ENCODE measurements around the gene SH3D19.

Gene SH3D19

DNA sequence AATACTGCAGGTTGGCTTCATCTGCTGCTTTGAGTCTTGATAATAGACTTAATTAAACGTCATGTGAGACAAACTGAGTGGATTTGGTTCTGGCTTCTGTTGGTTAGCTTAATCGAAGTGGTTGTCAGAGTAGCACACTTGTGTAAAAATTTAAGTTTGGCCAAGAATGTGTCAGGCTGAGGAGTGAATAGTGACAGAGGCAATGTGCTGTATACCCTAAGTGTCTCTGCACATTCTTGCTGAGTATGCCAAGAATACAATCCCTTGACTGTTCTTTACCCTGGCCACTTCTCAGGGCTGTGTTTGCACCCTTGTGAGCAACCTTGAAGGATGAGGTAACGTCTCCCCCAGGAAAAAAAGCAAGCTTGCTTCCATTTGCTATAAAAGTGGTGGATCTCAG, 211.1 kb downstream of the SH3D19 start:
- Histone ChIP-seq H3K4me3 (ENCODE audit: low read depth in 1 of 5, low read length in 5 of 5) (no peak overlapping the region), H3K9me3 (ENCODE audit: control insufficient read depth in 5 of 5, low read length in 5 of 5) (no peaks in the 10 kb centered on the region), H3K9ac (ENCODE audit: low read length in 5 of 5) (no peak overlapping the region), H3K27ac (ENCODE audit: low read depth, low read length) (peak overlapping the region; percentile 21), H3K27me3 (ENCODE audit: control insufficient read depth in 5 of 5, insufficient read depth in 4 of 5, low read length in 5 of 5) (no peaks in the 10 kb centered on the region), H3K4me1 (ENCODE audit: control insufficient read depth in 5 of 5, insufficient read depth in 5 of 5, low read length in 5 of 5) (no peaks in the 10 kb centered on the region), H3K36me3 (ENCODE audit: control insufficient read depth in 5 of 5, insufficient read depth in 5 of 5, low read length in 5 of 5) (peaks cover 4 to 36% (median 30%) of the 10 kb centered on the region in 5 donors)

GRCh38 chr4:151110236-151110635, 215.2 kb downstream of the SH3D19 start:
- Histone ChIP-seq H3K27me3 (ENCODE audit: control insufficient read depth in 5 of 5, insufficient read depth in 4 of 5, low read length in 5 of 5) (no peaks in the 10 kb centered on the region), H3K4me3 (ENCODE audit: low read depth in 1 of 5, low read length in 5 of 5) (no peak overlapping the region), H3K27ac (ENCODE audit: low read depth, low read length) (no peak overlapping the region), H3K9ac (ENCODE audit: low read length in 5 of 5) (no peak overlapping the region), H3K36me3 (ENCODE audit: control insufficient read depth in 5 of 5, insufficient read depth in 5 of 5, low read length in 5 of 5) (peaks cover 4 to 58% (median 46%) of the 10 kb centered on the region in 5 donors), H3K4me1 (ENCODE audit: control insufficient read depth in 5 of 5, insufficient read depth in 5 of 5, low read length in 5 of 5) (no peaks in the 10 kb centered on the region), H3K9me3 (ENCODE audit: control insufficient read depth in 5 of 5, low read length in 5 of 5) (no peaks in the 10 kb centered on the region)

- H3K9me3 ChIP-seq (ENCODE audit: control insufficient read depth in 5 of 5, low read length in 5 of 5), result no peaks in the 10 kb centered on the region
- H3K36me3 ChIP-seq (ENCODE audit: control insufficient read depth in 5 of 5, insufficient read depth in 5 of 5, low read length in 5 of 5), result peaks cover 27 to 62% (median 53%) of the 10 kb centered on the region in 5 donors
- H3K27me3 ChIP-seq (ENCODE audit: control insufficient read depth in 5 of 5, insufficient read depth in 4 of 5, low read length in 5 of 5), result no peaks in the 10 kb centered on the region
- no peak overlapping the region for H3K27ac ChIP-seq (ENCODE audit: low read depth, low read length)
- H3K4me1 ChIP-seq (ENCODE audit: control insufficient read depth in 5 of 5, insufficient read depth in 5 of 5, low read length in 5 of 5), result peaks cover 0 to 6% (median 3%) of the 10 kb centered on the region in 5 donors
- no peak overlapping the region for H3K4me3 ChIP-seq (ENCODE audit: low read depth in 1 of 5, low read length in 5 of 5)
- H3K9ac ChIP-seq (ENCODE audit: low read length in 5 of 5), result no peak overlapping the region
These were observed 218.3 kb downstream of the SH3D19 start for GRCh38 chr4:151107063-151107462.

DNA sequence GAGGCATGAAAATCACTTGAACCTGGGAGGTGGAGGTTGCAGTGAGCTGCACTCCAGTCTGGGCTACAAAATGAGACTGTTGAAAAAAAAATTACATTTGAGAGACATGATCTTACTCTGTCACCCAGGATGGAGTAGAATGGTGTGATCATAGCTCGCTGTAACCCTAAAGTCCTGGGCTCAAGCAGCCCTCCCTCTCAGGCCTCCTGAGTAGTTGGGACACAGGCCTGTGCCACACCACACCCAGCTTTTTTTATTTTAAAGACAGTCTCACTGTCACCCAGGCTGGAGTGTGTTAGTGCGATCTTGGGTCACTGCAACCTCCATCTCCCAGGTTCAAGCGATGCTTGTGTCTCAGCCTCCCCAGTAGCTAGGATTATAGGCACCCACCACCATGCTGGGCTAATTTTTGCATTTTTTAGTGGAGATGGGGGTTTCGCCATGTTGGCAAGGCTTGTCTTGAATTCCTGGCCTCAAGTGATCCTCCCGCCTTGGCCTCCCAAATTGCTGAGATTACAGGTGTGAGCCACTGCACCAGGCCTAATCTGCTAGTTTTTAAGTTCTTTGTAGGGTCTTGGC, 219.9 kb downstream of the SH3D19 start:
- no peak overlapping the region for H3K27ac ChIP-seq (ENCODE audit: low read depth, low read length)
- H3K36me3 ChIP-seq (ENCODE audit: control insufficient read depth in 5 of 5, insufficient read depth in 5 of 5, low read length in 5 of 5), result peaks cover 23 to 66% (median 50%) of the 10 kb centered on the region in 5 donors

DNA sequence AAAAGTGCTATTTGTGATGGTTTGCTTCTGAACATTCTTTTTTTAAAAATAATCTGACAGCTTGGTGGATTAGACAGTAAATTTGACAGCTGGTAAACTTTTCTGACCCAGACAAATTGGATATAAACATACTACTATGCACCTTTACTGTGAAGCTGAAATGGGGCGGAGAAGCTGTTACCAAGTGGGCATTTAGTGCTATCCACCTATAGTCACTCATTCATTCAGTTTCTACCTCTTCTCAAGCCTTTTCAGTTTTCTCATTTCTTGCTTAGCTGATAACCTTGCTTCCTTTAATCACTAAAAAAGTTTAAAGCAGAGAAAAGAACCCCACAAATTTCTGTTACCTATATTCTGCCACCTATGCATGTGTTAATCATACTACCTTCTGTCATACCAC, 220.8 kb downstream of the SH3D19 start:
- peaks cover 23 to 61% (median 50%) of the 10 kb centered on the region in 5 donors for H3K36me3 ChIP-seq (ENCODE audit: control insufficient read depth in 5 of 5, insufficient read depth in 5 of 5, low read length in 5 of 5)
- no peak overlapping the region for H3K27ac ChIP-seq (ENCODE audit: low read depth, low read length)
- no peaks in the 10 kb centered on the region for H3K27me3 ChIP-seq (ENCODE audit: control insufficient read depth in 5 of 5, insufficient read depth in 4 of 5, low read length in 5 of 5)
- peak overlapping the region in 1 of 5 donors; percentile 39 for H3K9ac ChIP-seq (ENCODE audit: low read length in 5 of 5)
- peaks cover 2 to 26% (median 23%) of the 10 kb centered on the region in 5 donors for H3K4me1 ChIP-seq (ENCODE audit: control insufficient read depth in 5 of 5, insufficient read depth in 5 of 5, low read length in 5 of 5)
- H3K9me3 ChIP-seq (ENCODE audit: control insufficient read depth in 5 of 5, low read length in 5 of 5), result no peaks in the 10 kb centered on the region
- H3K4me3 ChIP-seq (ENCODE audit: low read depth in 1 of 5, low read length in 5 of 5), result no peak overlapping the region

More for the DNA sequence above, 219.9 kb downstream of the SH3D19 start:
- no peaks in the 10 kb centered on the region for H3K27me3 ChIP-seq (ENCODE audit: control insufficient read depth in 5 of 5, insufficient read depth in 4 of 5, low read length in 5 of 5)
- H3K9ac ChIP-seq (ENCODE audit: low read length in 5 of 5), result no peak overlapping the region
- H3K4me1 ChIP-seq (ENCODE audit: control insufficient read depth in 5 of 5, insufficient read depth in 5 of 5, low read length in 5 of 5), result peaks cover 2 to 20% (median 15%) of the 10 kb centered on the region in 5 donors
- no peaks in the 10 kb centered on the region for H3K9me3 ChIP-seq (ENCODE audit: control insufficient read depth in 5 of 5, low read length in 5 of 5)
- H3K4me3 ChIP-seq (ENCODE audit: low read depth in 1 of 5, low read length in 5 of 5), result no peak overlapping the region

DNA sequence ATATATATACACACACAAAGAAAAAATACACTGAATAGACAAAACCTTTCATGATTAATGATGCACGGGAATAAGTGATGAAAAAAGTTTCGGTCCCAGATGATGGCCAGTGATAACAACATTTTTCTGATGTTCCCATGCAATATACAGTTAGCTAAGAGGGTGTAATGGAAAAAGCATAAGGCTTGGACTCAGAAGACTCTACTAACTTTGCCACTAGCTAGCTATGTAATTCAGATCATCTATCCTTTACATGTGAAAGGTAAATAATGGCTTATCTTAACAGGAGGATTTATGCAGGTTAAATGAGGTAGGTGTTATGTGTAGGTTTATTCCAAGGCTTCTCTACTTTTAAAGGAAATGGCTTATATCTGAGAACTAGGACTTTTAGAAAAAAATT, 221.6 kb downstream of the SH3D19 start:
- no peak overlapping the region for H3K4me3 ChIP-seq (ENCODE audit: low read depth in 1 of 5, low read length in 5 of 5)
- H3K9ac ChIP-seq (ENCODE audit: low read length in 5 of 5), result no peak overlapping the region
- no peaks in the 10 kb centered on the region for H3K27me3 ChIP-seq (ENCODE audit: control insufficient read depth in 5 of 5, insufficient read depth in 4 of 5, low read length in 5 of 5)
- H3K4me1 ChIP-seq (ENCODE audit: control insufficient read depth in 5 of 5, insufficient read depth in 5 of 5, low read length in 5 of 5), result peaks cover 2 to 32% (median 27%) of the 10 kb centered on the region in 5 donors
- peaks cover 23 to 61% (median 50%) of the 10 kb centered on the region in 5 donors for H3K36me3 ChIP-seq (ENCODE audit: control insufficient read depth in 5 of 5, insufficient read depth in 5 of 5, low read length in 5 of 5)
- H3K27ac ChIP-seq (ENCODE audit: low read depth, low read length), result no peak overlapping the region
- no peaks in the 10 kb centered on the region for H3K9me3 ChIP-seq (ENCODE audit: control insufficient read depth in 5 of 5, low read length in 5 of 5)

- peak overlapping the region; percentile 86 to 99 (median 98) for H3K4me3 ChIP-seq (ENCODE audit: low read depth in 1 of 5, low read length in 5 of 5)
- H3K9me3 ChIP-seq (ENCODE audit: control insufficient read depth in 5 of 5, low read length in 5 of 5), result no peaks in the 10 kb centered on the region
- H3K27me3 ChIP-seq (ENCODE audit: control insufficient read depth in 5 of 5, insufficient read depth in 4 of 5, low read length in 5 of 5), result no peaks in the 10 kb centered on the region
- peak overlapping the region; percentile 90 for H3K27ac ChIP-seq (ENCODE audit: low read depth, low read length)
- peaks cover 23 to 43% (median 35%) of the 10 kb centered on the region in 5 donors for H3K36me3 ChIP-seq (ENCODE audit: control insufficient read depth in 5 of 5, insufficient read depth in 5 of 5, low read length in 5 of 5)
- H3K9ac ChIP-seq (ENCODE audit: low read length in 5 of 5), result peak overlapping the region; percentile 73 to 99 (median 90)
- peaks cover 2 to 33% (median 27%) of the 10 kb centered on the region in 5 donors for H3K4me1 ChIP-seq (ENCODE audit: control insufficient read depth in 5 of 5, insufficient read depth in 5 of 5, low read length in 5 of 5)
These were observed 224.9 kb downstream of the SH3D19 start for GRCh38 chr4:151100531-151100930.

GRCh38 chr4:151099976-151100417, 225.4 kb downstream of the SH3D19 start:
- Histone ChIP-seq H3K9ac (ENCODE audit: low read length in 5 of 5) (peak overlapping the region; percentile 73 to 99 (median 90)), H3K9me3 (ENCODE audit: control insufficient read depth in 5 of 5, low read length in 5 of 5) (no peaks in the 10 kb centered on the region), H3K36me3 (ENCODE audit: control insufficient read depth in 5 of 5, insufficient read depth in 5 of 5, low read length in 5 of 5) (peaks cover 23 to 39% (median 32%) of the 10 kb centered on the region in 5 donors), H3K4me1 (ENCODE audit: control insufficient read depth in 5 of 5, insufficient read depth in 5 of 5, low read length in 5 of 5) (peaks cover 2 to 33% (median 27%) of the 10 kb centered on the region in 5 donors), H3K27ac (ENCODE audit: low read depth, low read length) (peak overlapping the region; percentile 90), H3K4me3 (ENCODE audit: low read depth in 1 of 5, low read length in 5 of 5) (peak overlapping the region; percentile 86 to 99 (median 98)), H3K27me3 (ENCODE audit: control insufficient read depth in 5 of 5, insufficient read depth in 4 of 5, low read length in 5 of 5) (no peaks in the 10 kb centered on the region)

DNA sequence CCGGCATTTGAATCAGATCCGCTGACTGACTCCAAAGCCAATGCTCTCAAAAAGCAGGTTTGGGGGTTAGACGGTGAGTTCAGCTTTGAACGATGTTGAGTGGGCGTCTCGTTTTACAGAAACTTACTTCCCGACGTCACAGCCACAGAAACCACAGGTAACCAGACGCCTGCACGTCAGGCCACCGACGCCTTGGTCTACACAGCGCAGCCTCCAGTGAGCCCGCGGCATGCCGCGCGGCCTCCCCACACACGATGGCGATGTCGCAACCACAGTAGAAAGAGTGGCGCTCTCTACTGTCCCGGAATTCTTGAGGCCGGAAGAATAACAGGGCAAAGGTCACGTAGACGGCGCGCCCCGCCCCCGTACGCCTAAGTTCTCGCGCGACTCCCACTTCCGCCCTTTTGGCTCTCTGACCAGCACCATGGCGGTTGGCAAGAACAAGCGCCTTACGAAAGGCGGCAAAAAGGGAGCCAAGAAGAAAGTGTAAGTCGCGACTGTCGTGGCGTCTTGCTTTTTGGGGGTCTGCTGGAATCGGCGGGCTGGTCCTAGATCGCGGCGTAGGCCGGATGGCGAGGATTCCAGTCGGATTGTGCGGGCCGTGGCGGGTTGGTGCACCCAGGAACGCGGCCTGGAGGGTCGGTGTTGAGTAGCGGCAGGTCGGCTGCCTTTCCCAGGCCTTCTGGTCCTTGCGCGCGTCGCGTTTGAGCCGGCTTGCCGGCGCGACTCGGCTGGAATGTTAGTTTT, 226.0 kb downstream of the SH3D19 start, which contains the start of gene RPS3A:
TSS of gene RPS3A (plus strand) at position 400 of the 747 bp plus-strand sequence. CDS start at position 425, 25 bp downstream.
- H3K9me3 ChIP-seq (ENCODE audit: control insufficient read depth in 5 of 5, low read length in 5 of 5), result no peaks in the 10 kb centered on the region
- H3K27me3 ChIP-seq (ENCODE audit: control insufficient read depth in 5 of 5, insufficient read depth in 4 of 5, low read length in 5 of 5), result no peaks in the 10 kb centered on the region
- H3K27ac ChIP-seq (ENCODE audit: low read depth, low read length), result peak within 1 kb of the TSS; percentile 90
- H3K4me3 ChIP-seq (ENCODE audit: low read depth in 1 of 5, low read length in 5 of 5), result peak within 1 kb of the TSS; percentile 86 to 99 (median 98)
- peaks cover 18 to 33% (median 26%) of the 10 kb centered on the region in 5 donors for H3K36me3 ChIP-seq (ENCODE audit: control insufficient read depth in 5 of 5, insufficient read depth in 5 of 5, low read length in 5 of 5)
- peaks cover 2 to 33% (median 27%) of the 10 kb centered on the region in 5 donors for H3K4me1 ChIP-seq (ENCODE audit: control insufficient read depth in 5 of 5, insufficient read depth in 5 of 5, low read length in 5 of 5)
- H3K9ac ChIP-seq (ENCODE audit: low read length in 5 of 5), result peak within 1 kb of the TSS; percentile 73 to 99 (median 90)

DNA sequence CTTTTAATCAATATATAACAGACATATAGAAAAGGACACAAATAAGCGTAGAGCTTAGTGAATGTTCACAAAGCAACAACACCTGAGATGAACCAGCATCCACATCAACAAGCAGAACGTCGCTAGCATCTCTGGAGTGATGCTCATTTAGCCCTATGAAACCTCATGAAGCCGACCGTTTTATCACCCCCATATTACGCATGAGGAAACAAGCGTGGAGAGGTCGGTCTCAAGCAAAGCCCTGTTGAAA, 226.5 kb downstream of the SH3D19 start:
- H3K27ac ChIP-seq (ENCODE audit: low read depth, low read length), result peak overlapping the region; percentile 90
- H3K4me1 ChIP-seq (ENCODE audit: control insufficient read depth in 5 of 5, insufficient read depth in 5 of 5, low read length in 5 of 5), result peaks cover 2 to 33% (median 27%) of the 10 kb centered on the region in 5 donors
- H3K9me3 ChIP-seq (ENCODE audit: control insufficient read depth in 5 of 5, low read length in 5 of 5), result no peaks in the 10 kb centered on the region
- no peaks in the 10 kb centered on the region for H3K27me3 ChIP-seq (ENCODE audit: control insufficient read depth in 5 of 5, insufficient read depth in 4 of 5, low read length in 5 of 5)
- peaks cover 14 to 29% (median 22%) of the 10 kb centered on the region in 5 donors for H3K36me3 ChIP-seq (ENCODE audit: control insufficient read depth in 5 of 5, insufficient read depth in 5 of 5, low read length in 5 of 5)
- peak overlapping the region; percentile 76 to 99 (median 91) for H3K4me3 ChIP-seq (ENCODE audit: low read depth in 1 of 5, low read length in 5 of 5)
- peak overlapping the region in 3 of 5 donors; percentile 51 to 74 (median 57) for H3K9ac ChIP-seq (ENCODE audit: low read length in 5 of 5)

Data from subcutaneous abdominal adipose tissue (tissue), 5 donors.